Measurements from ENCODE around the gene CFAP45.

Gene CFAP45

DNA sequence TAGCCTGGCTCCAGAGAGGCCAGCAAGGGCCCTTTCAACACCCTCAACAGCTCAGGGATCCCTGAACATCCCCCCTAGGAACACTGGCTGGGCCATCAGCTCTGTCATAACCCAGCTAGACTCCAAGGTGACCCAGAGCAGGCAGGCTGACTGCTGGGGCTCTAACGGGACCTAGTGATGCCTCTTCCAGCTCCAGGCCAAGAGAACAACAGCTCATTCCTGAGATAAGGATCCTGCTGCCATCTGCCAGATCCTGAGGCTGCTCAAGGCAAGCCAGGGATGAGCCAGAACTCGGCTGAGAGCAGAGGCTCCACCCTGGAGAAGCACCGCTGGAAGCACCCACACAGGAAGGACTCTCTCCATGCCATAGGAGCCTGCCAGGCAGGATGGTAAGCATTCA is 39.5 kb downstream of the CFAP45 start:
- Histone ChIP-seq H3K14ac (ENCODE audit: low read length) (no peak overlapping the region), H4K8ac (ENCODE audit: low read depth, low read length) (no peak overlapping the region), H3K4me2 (ENCODE audit: insufficient read depth, low read length, poor library complexity, severe bottlenecking) (no peak overlapping the region), H2AK5ac (ENCODE audit: low read depth, low read length) (no peak overlapping the region), H2AFZ (ENCODE audit: low read length) (no peak overlapping the region), H3K4me1 (ENCODE audit: control insufficient read depth in 2 of 2, insufficient read depth in 1 of 2, low read depth in 1 of 2, low read length in 2 of 2) (no peaks in the 10 kb centered on the region), H3K23ac (ENCODE audit: low read depth, low read length, poor library complexity) (no peak overlapping the region), H2BK5ac (ENCODE audit: low read length) (no peak overlapping the region), H3K18ac (ENCODE audit: low read length) (no peak overlapping the region), H3K9me3 (replicated peaks in 1 of 2; ENCODE audit: control insufficient read depth in 2 of 2, insufficient read depth in 1 of 2, low read depth in 1 of 2, low read length in 2 of 2) (peaks cover under 1 to 2% of the 10 kb centered on the region in 2 donors), H2BK15ac (ENCODE audit: low read length) (no peak overlapping the region), H3K79me1 (ENCODE audit: low read depth, low read length) (no peaks in the 10 kb centered on the region), H2BK120ac (ENCODE audit: low read depth, low read length) (no peak overlapping the region), H3K4me3 (ENCODE audit: low read length in 2 of 2) (no peak overlapping the region), H2BK12ac (ENCODE audit: low read length) (no peak overlapping the region), H3K36me3 (replicated peaks in 1 of 2; ENCODE audit: control insufficient read depth in 2 of 2, insufficient read depth in 2 of 2, low read length in 2 of 2) (no peaks in the 10 kb centered on the region), H3K27ac (replicated peaks; ENCODE audit: low read length) (no peak overlapping the region), H3K9ac (ENCODE audit: low read depth, low read length, poor library complexity) (no peak overlapping the region), H3K4ac (ENCODE audit: low read length) (no peak overlapping the region), H3K27me3 (ENCODE audit: control insufficient read depth in 3 of 3, insufficient read depth in 3 of 3, low read depth in 1 of 3, low read length in 3 of 3) (peaks cover 1 to 64% (median 19%) of the 10 kb centered on the region in 3 experiments), H4K91ac (ENCODE audit: low read depth, low read length, poor library complexity) (no peak overlapping the region)
- no peak for DNase-seq (ENCODE audit: low spot score)
- WGBS, 2 donors (ENCODE audit: extremely low coverage in 2 of 2, insufficient read length in 2 of 2, insufficient replicate concordance in 1 of 2): no CpG with 5 or more reads among the region's 3 CpGs

DNA sequence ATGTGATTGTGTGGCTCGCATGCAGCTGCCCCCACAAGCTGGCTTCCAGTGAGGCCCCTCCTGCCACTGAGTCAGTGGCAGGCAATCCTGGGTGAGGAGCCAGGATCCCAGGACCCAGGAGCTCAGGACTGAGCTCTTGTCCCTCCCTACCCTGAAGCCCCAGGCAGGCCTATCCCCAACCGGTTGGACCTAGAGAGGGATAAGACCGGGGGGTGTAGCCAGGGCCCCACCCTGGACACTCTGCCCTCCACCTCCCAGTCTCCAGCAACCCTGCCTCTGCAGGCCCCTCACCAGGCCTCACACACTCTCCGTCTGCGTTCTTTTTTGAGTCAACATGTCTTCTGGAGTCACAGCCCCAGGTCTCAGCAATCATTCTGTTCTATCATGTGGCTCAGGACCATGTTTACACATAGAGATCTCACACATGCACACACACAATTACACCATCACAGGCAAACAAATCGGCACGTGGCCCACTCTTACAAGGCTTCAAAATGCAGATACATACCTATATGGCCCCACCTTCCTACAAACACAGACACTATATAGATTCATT is 40.1 kb downstream of the CFAP45 start:
- Histone ChIP-seq H3K27me3 (ENCODE audit: control insufficient read depth in 3 of 3, insufficient read depth in 3 of 3, low read depth in 1 of 3, low read length in 3 of 3) (peaks cover 4 to 65% (median 25%) of the 10 kb centered on the region in 3 experiments), H3K9me3 (replicated peaks in 1 of 2; ENCODE audit: control insufficient read depth in 2 of 2, insufficient read depth in 1 of 2, low read depth in 1 of 2, low read length in 2 of 2) (peaks cover 5% of the 10 kb centered on the region in 2 donors), H2BK12ac (ENCODE audit: low read length) (no peak overlapping the region), H3K18ac (ENCODE audit: low read length) (no peak overlapping the region), H3K36me3 (replicated peaks in 1 of 2; ENCODE audit: control insufficient read depth in 2 of 2, insufficient read depth in 2 of 2, low read length in 2 of 2) (no peaks in the 10 kb centered on the region), H2BK15ac (ENCODE audit: low read length) (no peak overlapping the region), H2BK120ac (ENCODE audit: low read depth, low read length) (no peak overlapping the region), H3K23ac (ENCODE audit: low read depth, low read length, poor library complexity) (no peak overlapping the region), H3K4ac (ENCODE audit: low read length) (no peak overlapping the region), H2AFZ (ENCODE audit: low read length) (no peak overlapping the region), H4K91ac (ENCODE audit: low read depth, low read length, poor library complexity) (no peak overlapping the region), H3K9ac (ENCODE audit: low read depth, low read length, poor library complexity) (no peak overlapping the region), H3K4me3 (ENCODE audit: low read length in 2 of 2) (no peak overlapping the region), H3K4me1 (ENCODE audit: control insufficient read depth in 2 of 2, insufficient read depth in 1 of 2, low read depth in 1 of 2, low read length in 2 of 2) (no peaks in the 10 kb centered on the region), H3K4me2 (ENCODE audit: insufficient read depth, low read length, poor library complexity, severe bottlenecking) (no peak overlapping the region), H2AK5ac (ENCODE audit: low read depth, low read length) (no peak overlapping the region), H3K27ac (replicated peaks; ENCODE audit: low read length) (no peak overlapping the region), H3K79me1 (ENCODE audit: low read depth, low read length) (no peaks in the 10 kb centered on the region), H3K14ac (ENCODE audit: low read length) (peak overlapping the region; percentile 21), H2BK5ac (ENCODE audit: low read length) (no peak overlapping the region), H4K8ac (ENCODE audit: low read depth, low read length) (no peak overlapping the region)
- no peak for DNase-seq (ENCODE audit: low spot score)
- no CpG with 5 or more reads among the region's 7 CpGs for WGBS, 2 donors (ENCODE audit: extremely low coverage in 2 of 2, insufficient read length in 2 of 2, insufficient replicate concordance in 1 of 2)

DNA sequence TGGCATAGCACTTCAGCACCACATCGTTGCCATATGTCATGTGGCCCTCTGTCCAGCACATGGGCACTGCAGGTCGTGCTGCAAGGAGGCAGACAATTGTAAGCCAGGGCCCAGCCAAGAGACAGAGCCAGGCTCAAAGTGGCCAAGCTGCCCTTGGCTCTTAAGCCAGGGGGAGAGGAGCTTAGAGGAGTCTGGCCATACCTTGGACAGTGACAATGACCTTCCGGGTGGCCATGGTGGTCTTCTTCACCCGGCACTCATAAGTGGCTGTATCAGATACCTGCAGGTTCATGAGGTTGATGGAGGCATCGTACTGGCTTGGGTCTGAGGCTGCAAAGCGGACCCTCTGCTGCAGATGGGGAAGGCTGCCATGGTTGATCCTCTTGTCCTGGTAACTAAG is 42.1 kb downstream of the CFAP45 start:
- Histone ChIP-seq H2BK15ac (ENCODE audit: low read length) (no peak overlapping the region), H3K4me2 (ENCODE audit: insufficient read depth, low read length, poor library complexity, severe bottlenecking) (no peak overlapping the region), H2BK12ac (ENCODE audit: low read length) (no peak overlapping the region), H2BK120ac (ENCODE audit: low read depth, low read length) (no peak overlapping the region), H3K27ac (replicated peaks; ENCODE audit: low read length) (no peak overlapping the region), H2AFZ (ENCODE audit: low read length) (no peak overlapping the region), H3K9me3 (replicated peaks in 1 of 2; ENCODE audit: control insufficient read depth in 2 of 2, insufficient read depth in 1 of 2, low read depth in 1 of 2, low read length in 2 of 2) (peaks cover 5% of the 10 kb centered on the region in 2 donors), H3K9ac (ENCODE audit: low read depth, low read length, poor library complexity) (no peak overlapping the region), H4K8ac (ENCODE audit: low read depth, low read length) (no peak overlapping the region), H3K79me1 (ENCODE audit: low read depth, low read length) (no peaks in the 10 kb centered on the region), H4K91ac (ENCODE audit: low read depth, low read length, poor library complexity) (no peak overlapping the region), H2AK5ac (ENCODE audit: low read depth, low read length) (no peak overlapping the region), H3K27me3 (ENCODE audit: control insufficient read depth in 3 of 3, insufficient read depth in 3 of 3, low read depth in 1 of 3, low read length in 3 of 3) (peaks cover 7 to 85% (median 40%) of the 10 kb centered on the region in 3 experiments), H3K4me1 (ENCODE audit: control insufficient read depth in 2 of 2, insufficient read depth in 1 of 2, low read depth in 1 of 2, low read length in 2 of 2) (peaks cover 0 to 4% of the 10 kb centered on the region in 2 donors), H3K36me3 (replicated peaks in 1 of 2; ENCODE audit: control insufficient read depth in 2 of 2, insufficient read depth in 2 of 2, low read length in 2 of 2) (no peaks in the 10 kb centered on the region), H2BK5ac (ENCODE audit: low read length) (no peak overlapping the region), H3K18ac (ENCODE audit: low read length) (no peak overlapping the region), H3K4ac (ENCODE audit: low read length) (no peak overlapping the region), H3K14ac (ENCODE audit: low read length) (no peak overlapping the region), H3K23ac (ENCODE audit: low read depth, low read length, poor library complexity) (no peak overlapping the region), H3K4me3 (ENCODE audit: low read length in 2 of 2) (no peak overlapping the region)
- no CpG with 5 or more reads among the region's 6 CpGs for WGBS, 2 donors (ENCODE audit: extremely low coverage in 2 of 2, insufficient read length in 2 of 2, insufficient replicate concordance in 1 of 2)
- no peak for DNase-seq (ENCODE audit: low spot score)

DNA sequence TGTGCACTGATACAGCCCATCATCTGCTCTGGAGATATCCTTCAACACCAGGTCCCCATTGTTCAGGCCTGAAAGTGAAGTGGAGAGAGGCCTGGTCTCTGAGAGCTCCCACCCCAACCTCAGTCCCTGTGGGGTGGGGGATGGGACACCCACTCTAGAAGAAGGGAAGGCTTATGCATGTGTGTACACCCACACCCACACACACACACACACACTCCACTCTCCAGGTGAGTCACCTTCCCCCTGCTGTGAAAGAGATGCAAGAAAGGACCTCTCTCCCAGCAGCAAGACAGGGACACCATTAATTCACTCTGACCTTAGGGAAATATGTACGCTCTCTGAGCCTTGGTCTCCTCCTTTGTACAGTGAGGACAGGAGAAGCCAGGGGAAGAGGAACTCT is 43.4 kb downstream of the CFAP45 start:
- Histone ChIP-seq H4K8ac (ENCODE audit: low read depth, low read length) (no peak overlapping the region), H3K27me3 (ENCODE audit: control insufficient read depth in 3 of 3, insufficient read depth in 3 of 3, low read depth in 1 of 3, low read length in 3 of 3) (peaks cover 7 to 87% (median 40%) of the 10 kb centered on the region in 3 experiments), H4K91ac (ENCODE audit: low read depth, low read length, poor library complexity) (no peak overlapping the region), H3K9me3 (replicated peaks in 1 of 2; ENCODE audit: control insufficient read depth in 2 of 2, insufficient read depth in 1 of 2, low read depth in 1 of 2, low read length in 2 of 2) (peaks cover 5% of the 10 kb centered on the region in 2 donors), H3K36me3 (replicated peaks in 1 of 2; ENCODE audit: control insufficient read depth in 2 of 2, insufficient read depth in 2 of 2, low read length in 2 of 2) (no peaks in the 10 kb centered on the region), H3K27ac (replicated peaks; ENCODE audit: low read length) (no peak overlapping the region), H2BK5ac (ENCODE audit: low read length) (no peak overlapping the region), H3K4me3 (ENCODE audit: low read length in 2 of 2) (no peak overlapping the region), H3K4me1 (ENCODE audit: control insufficient read depth in 2 of 2, insufficient read depth in 1 of 2, low read depth in 1 of 2, low read length in 2 of 2) (peaks cover 0 to 4% of the 10 kb centered on the region in 2 donors), H3K9ac (ENCODE audit: low read depth, low read length, poor library complexity) (no peak overlapping the region), H3K14ac (ENCODE audit: low read length) (no peak overlapping the region), H3K4ac (ENCODE audit: low read length) (no peak overlapping the region), H2AK5ac (ENCODE audit: low read depth, low read length) (no peak overlapping the region), H2BK15ac (ENCODE audit: low read length) (no peak overlapping the region), H2BK120ac (ENCODE audit: low read depth, low read length) (no peak overlapping the region), H2BK12ac (ENCODE audit: low read length) (no peak overlapping the region), H3K23ac (ENCODE audit: low read depth, low read length, poor library complexity) (no peak overlapping the region), H2AFZ (ENCODE audit: low read length) (no peak overlapping the region), H3K18ac (ENCODE audit: low read length) (no peak overlapping the region), H3K4me2 (ENCODE audit: insufficient read depth, low read length, poor library complexity, severe bottlenecking) (no peak overlapping the region), H3K79me1 (ENCODE audit: low read depth, low read length) (no peaks in the 10 kb centered on the region)
- WGBS, 2 donors (ENCODE audit: extremely low coverage in 2 of 2, insufficient read length in 2 of 2, insufficient replicate concordance in 1 of 2): no CpG with 5 or more reads among the region's 1 CpG
- DNase-seq (ENCODE audit: low spot score): no peak
